Endothelial cell of umbilical vein (primary cell): Measurements from ENCODE around the gene GOLGA8S. TPM values are rescaled to one million over a fixed set of nuclear protein-coding genes. Genes with fewer than 3 reads are reported as not detected.
"Not testable (repeated sequence)": the region's sequence is repeated elsewhere in the genome, so short reads cannot be mapped to it uniquely, and the experiment has no call there.

Source experiments
- BruUV-seq: library from RNA; stranded (reverse); fragments of 400-500 nt; replicated peaks from 2 replicates; lab custom pipeline; 2021; lab: Mats Ljungman, UMichigan
- CTCF ChIA-PET: fragments of 300-600, 350-600 bp; sonication (Branson Sonifier 250); formaldehyde crosslinking; loops from one replicate; lab custom pipeline; 2021; ENCODE audit warnings: antibody characterized with exemption, inconsistent platforms; lab: Charles Lee
- POLR2A ChIA-PET: fragments of 300-600, 350-600 bp; sonication (Branson Sonifier 250); formaldehyde crosslinking; loops from one replicate; lab custom pipeline; 2021; ENCODE audit warnings: antibody characterized with exemption, inconsistent platforms; lab: Charles Lee
- DNase-seq: peaks from one replicate; pipeline ENCODE4 v3.0.0-alpha.2; 2011; ENCODE audit warnings: low read depth, low spot score
- FAIRE-seq: peaks from 2 replicates; lab custom pipeline; 2011; peaks lifted over from hg19 to GRCh38; lab: Jason Lieb, UNC
- H2AFZ ChIP-seq: 2 replicates; pipeline ENCODE4 v1.6.0; 2012; ENCODE audit warnings: low read depth, low read length, control low read depth, inconsistent platforms
- H3K27ac ChIP-seq: 2 replicates; pipeline ENCODE4 v1.5.1; 2011; ENCODE audit warnings: low read depth, mild to moderate bottlenecking, control low read depth, low read length, moderate library complexity; ENCODE audit not compliant: insufficient read depth
- H3K27me3 ChIP-seq, 2 experiments: 2 replicates each; pipeline versions ENCODE4 v1.6.0 to v1.6.1; 2011; ENCODE audit warnings: low read length in 2 of 2, mixed read lengths in 1 of 2; ENCODE audit not compliant: control insufficient read depth in 2 of 2, insufficient read depth in 2 of 2
- H3K36me3 ChIP-seq, 2 experiments: 2 replicates in 1 of 2; 3 replicates in 1 of 2; pipeline ENCODE4 v1.5.1; 2011; ENCODE audit warnings: low read length in 2 of 2, mild to moderate bottlenecking in 1 of 2, moderate library complexity in 1 of 2; ENCODE audit not compliant: control insufficient read depth in 2 of 2, insufficient read depth in 2 of 2; ENCODE audit errors: extremely low read depth in 1 of 2
- H3K4me1 ChIP-seq: 3 replicates; pipeline ENCODE4 v1.5.1; 2011; ENCODE audit warnings: mild to moderate bottlenecking, low read length; ENCODE audit not compliant: control insufficient read depth, insufficient read depth; ENCODE audit errors: extremely low read depth
- H3K4me2 ChIP-seq: 2 replicates; pipeline ENCODE4 v1.6.1; 2011; ENCODE audit warnings: low read length, control low read depth, mixed read lengths; ENCODE audit not compliant: insufficient read depth
- H3K4me3 ChIP-seq, 3 experiments: fragments of 200-600 bp in 1 of 3; sonication (generic), shearing (Covaris generic) in 1 of 3; replicated peaks in 1 of 3; 2 replicates each; pipeline ENCODE4 v1.5.1; 2011 to 2016; ENCODE audit warnings: control low read depth in 3 of 3, low read length in 3 of 3, mild to moderate bottlenecking in 2 of 3, inconsistent platforms in 1 of 3, low read depth in 1 of 3, moderate library complexity in 1 of 3; ENCODE audit not compliant: insufficient read depth in 1 of 3
- H3K79me2 ChIP-seq: 2 replicates; pipeline ENCODE4 v1.6.0; 2012; ENCODE audit warnings: low read length, inconsistent platforms; ENCODE audit not compliant: control insufficient read depth, insufficient read depth
- H3K9ac ChIP-seq: replicated peaks from 2 replicates; pipeline ENCODE3; 2011; ENCODE audit warnings: low read length, control low read depth; ENCODE audit not compliant: insufficient read depth; ENCODE audit errors: extremely low read depth
- H3K9me1 ChIP-seq: replicated peaks from 3 replicates; pipeline ENCODE4 v1.6.0; 2011; ENCODE audit warnings: mild to moderate bottlenecking, low read length; ENCODE audit not compliant: control insufficient read depth, insufficient read depth; ENCODE audit errors: extremely low read depth
- H3K9me3 ChIP-seq: replicated peaks from 2 replicates; pipeline ENCODE4 v1.5.1; 2012; ENCODE audit warnings: low read length, inconsistent platforms; ENCODE audit not compliant: control insufficient read depth, insufficient read depth
- H4K20me1 ChIP-seq: replicated peaks from 2 replicates; pipeline ENCODE3; 2011; ENCODE audit warnings: mild to moderate bottlenecking, low read length; ENCODE audit not compliant: control insufficient read depth, insufficient read depth; ENCODE audit errors: extremely low read depth
- CTCF ChIP-seq, 2 donors: IDR thresholded peaks; 1 replicate in 1 of 2; 2 replicates in 1 of 2; pipeline ENCODE4 v1.5.1; 2011; ENCODE audit warnings: low read length in 2 of 2, mild to moderate bottlenecking in 2 of 2, moderate library complexity in 2 of 2, control low read depth in 1 of 2, inconsistent platforms in 1 of 2, low read depth in 1 of 2; ENCODE audit not compliant: insufficient read depth in 1 of 2; ENCODE audit errors: extremely low read depth in 1 of 2
- EZH2 ChIP-seq: IDR thresholded peaks from 2 replicates; pipeline ENCODE4 v1.6.1; 2012; ENCODE audit warnings: borderline replicate concordance, low read depth, mild to moderate bottlenecking, moderate library complexity, low read length, inconsistent platforms; ENCODE audit not compliant: severe bottlenecking
- FOS ChIP-seq: IDR thresholded peaks from 2 replicates; pipeline ENCODE4 v1.6.1; 2011; ENCODE audit warnings: mild to moderate bottlenecking, low read length, moderate library complexity, borderline replicate concordance; ENCODE audit not compliant: insufficient read depth
- GATA2 ChIP-seq: IDR thresholded peaks from 2 replicates; pipeline ENCODE4 v1.7.0; 2011; ENCODE audit warnings: low read depth, mild to moderate bottlenecking, moderate library complexity, mixed read lengths, low read length; ENCODE audit not compliant: insufficient read length, insufficient read depth
- JUN ChIP-seq: IDR thresholded peaks from 2 replicates; pipeline ENCODE4 v1.6.1; 2011; ENCODE audit warnings: borderline replicate concordance, low read depth; ENCODE audit not compliant: insufficient read length, insufficient read depth
- MYC ChIP-seq: IDR thresholded peaks from one replicate; pipeline ENCODE4 v1.6.1; 2011; ENCODE audit warnings: mild to moderate bottlenecking, low read depth, low read length
- POLR2A ChIP-seq: IDR thresholded peaks from 2 replicates; pipeline ENCODE4 v1.6.1; 2012; ENCODE audit warnings: low read depth, mild to moderate bottlenecking, control low read depth, low read length
- POLR2AphosphoS5 ChIP-seq: IDR thresholded peaks from 2 replicates; pipeline ENCODE4 v1.6.1; 2012; ENCODE audit warnings: low read depth, mild to moderate bottlenecking, control low read depth, low read length, moderate library complexity; ENCODE audit not compliant: insufficient read depth
- dilution Hi-C: fragments of 300-500 bp; cut with MboI; formaldehyde crosslinking; loops from one replicate; pipeline ENCODE4 v1.15.0; 2019; ENCODE audit warnings: low sequenced_read_pairs; ENCODE audit not compliant: extremely low pct_ligation_motif_present
- intact Hi-C: fragments of 100-400 bp; cut with micrococcal nuclease; formaldehyde crosslinking; loops from one replicate; pipeline ENCODE4 v1.10.0; 2022
- polyA plus RNA-seq, 4 experiments: library from polyadenylated mRNA; depleted of rRNA in 3 of 4; stranded (reverse) in 3 of 4; unstranded in 1 of 4; fragments of >200 nt; gene quantifications; 2 replicates each; pipeline versions ENCODE4 v1.2.1 to v1.2.3, GENCODE V29; 2011 to 2012; ENCODE audit warnings: missing spikeins in 1 of 4
- total RNA-seq: library from RNA; stranded (reverse); gene quantifications from 2 replicates; pipeline ENCODE4 v1.2.3, GENCODE V29; 2021

Gene GOLGA8S
- total and polyA plus RNA-seq, 2 donors (not counting 3 experiments of a cell fraction or from before 2014, with no cell fraction given): 0.04 to 0.55 TPM

GRCh38 chr15:23411841-23412240 lies 57.3 kb downstream of the GOLGA8S start:
- FAIRE-seq (no peak), DNase-seq (no peak)
- H3K4me3 ChIP-seq: no peak overlapping the region
- intact Hi-C loops (no loop called here), dilution Hi-C loops (no loop called here)
- no peaks in the 10 kb centered on the region for H3K79me2 ChIP-seq
- H3K9me1 ChIP-seq: no peaks in the 10 kb centered on the region
- no peaks in the 10 kb centered on the region for H3K27me3 ChIP-seq
- H3K9me3 ChIP-seq: peaks cover 2% of the 10 kb centered on the region
- no peak overlapping the region for H3K4me2 ChIP-seq
- no peak overlapping the region for H2AFZ ChIP-seq
- no peaks in the 10 kb centered on the region for H3K36me3 ChIP-seq
- H4K20me1 ChIP-seq: no peaks in the 10 kb centered on the region
- no peaks in the 10 kb centered on the region for H3K4me1 ChIP-seq
- ChIA-PET CTCF (no interaction called here), POLR2A (no interaction called here)
- H3K27ac ChIP-seq: no peak overlapping the region
- TF ChIP-seq FOS: no peak
- no peak for TF ChIP-seq POLR2A
- TF ChIP-seq JUN: no peak
- no peak for TF ChIP-seq EZH2
- TF ChIP-seq MYC: no peak
- no peak for TF ChIP-seq POLR2AphosphoS5
- TF ChIP-seq GATA2: no peak
- no peak for TF ChIP-seq CTCF (IDR thresholded peaks at IDR 0.05; ENCODE audit: extremely low read depth in 1 of 2, insufficient read depth in 1 of 2, low read depth in 1 of 2, low read length in 2 of 2)
- BruUV-seq: no TSS peak
- H3K9ac ChIP-seq: no peak overlapping the region

- H3K4me2 ChIP-seq, H3K79me2 ChIP-seq, H3K9ac ChIP-seq, FAIRE-seq, dilution Hi-C loops, H3K4me3 ChIP-seq, H3K36me3 ChIP-seq, BruUV-seq, H3K4me1 ChIP-seq, CTCF ChIA-PET, H3K27ac ChIP-seq, intact Hi-C loops, DNase-seq, H3K27me3 ChIP-seq, H3K9me3 ChIP-seq, H2AFZ ChIP-seq, POLR2A ChIA-PET, H3K9me1 ChIP-seq, H4K20me1 ChIP-seq: not testable (repeated sequence)
Measured at GRCh38 chr15:23412881-23413600, 58.5 kb downstream of the GOLGA8S start.
